Measurements from ENCODE around the gene SLC9A3. TPM values are rescaled to one million over a fixed set of nuclear protein-coding genes. Genes with fewer than 3 reads are reported as not detected.

SLC9A3 gene
- total RNA-seq, 1 experiment from 2014 or later = 0.85 TPM

DNA sequence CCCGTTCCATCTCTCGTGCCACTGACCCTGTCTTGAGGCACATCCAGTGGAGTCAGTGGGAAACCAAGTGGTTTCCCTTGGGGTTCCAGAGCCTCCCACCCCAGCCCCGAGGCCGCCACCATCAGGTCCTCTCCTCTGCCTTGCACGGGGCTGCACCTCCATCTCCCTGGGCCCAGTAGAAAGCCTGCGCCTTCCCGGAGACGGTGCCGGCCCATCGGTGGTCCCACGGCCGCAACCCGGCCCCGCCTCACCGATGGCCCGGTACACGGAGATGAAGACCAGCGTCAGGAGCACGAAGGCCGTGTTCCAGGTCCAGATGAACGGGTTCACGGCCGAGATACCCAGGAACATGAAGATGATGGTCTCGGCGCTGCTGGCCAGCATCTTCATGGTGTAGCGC, 41.2 kb downstream of the SLC9A3 start:
- H3K4me3 Mint-ChIP-seq = no peak overlapping the region
- WGBS (ENCODE audit: extremely low coverage, insufficient read length, low lambda C conversion rate) = no CpG with 5 or more reads among the region's 26 CpGs
- no peaks in the 10 kb centered on the region for H3K4me1 ChIP-seq (ENCODE audit: insufficient read depth, low read length)

More for the DNA sequence above, 41.2 kb downstream of the SLC9A3 start:
- H3K23me2 ChIP-seq (ENCODE audit: insufficient read length, low read depth, low read length, poor library complexity, severe bottlenecking) = no peaks in the 10 kb centered on the region
- Mint-ChIP-seq H3K27me3 (ENCODE audit: low read depth) (peaks cover 8% of the 10 kb centered on the region), H3K4me1 (no peaks in the 10 kb centered on the region; a peak in 1 of 4 replicates), H3K27ac (no peak overlapping the region), H3K36me3 (ENCODE audit: insufficient read depth in 1 of 3, low read depth in 3 of 3) (no peaks in the 10 kb centered on the region), H3K9me3 (no peaks in the 10 kb centered on the region)
- no peaks in the 10 kb centered on the region for H3K79me2 ChIP-seq (ENCODE audit: insufficient read depth, low read length)
- H3K14ac ChIP-seq (ENCODE audit: insufficient read depth, low read length) = no peak overlapping the region
- no peaks in the 10 kb centered on the region for H3K79me1 ChIP-seq (ENCODE audit: insufficient read depth, low read depth, low read length, poor library complexity, severe bottlenecking)
- no peak overlapping the region for H4K91ac ChIP-seq (ENCODE audit: insufficient read length, low read depth, low read length)
- H3K56ac ChIP-seq (ENCODE audit: insufficient read length, low read depth, low read length) = no peak overlapping the region
- H2BK12ac ChIP-seq (ENCODE audit: insufficient read length, low read depth, low read length) = no peak overlapping the region
- no peak for TF ChIP-seq CTCF (conservative IDR thresholded peaks at IDR 0.05)
- no peak overlapping the region for H3K9ac ChIP-seq (ENCODE audit: extremely low read depth, insufficient read length, low read length)
- H2AFZ ChIP-seq (ENCODE audit: low read length) = no peak overlapping the region
- no peak overlapping the region for H3T11ph ChIP-seq (ENCODE audit: low read length)
- H2BK5ac ChIP-seq (ENCODE audit: insufficient read length, low read length) = no peak overlapping the region
- no peak overlapping the region for H4K8ac ChIP-seq (replicated peaks; ENCODE audit: insufficient read length, low read depth, low read length)
- no peak overlapping the region for H3K4ac ChIP-seq (ENCODE audit: low read depth, low read length)
- H3K27ac ChIP-seq (ENCODE audit: insufficient read length, low read depth, low read length) = no peak overlapping the region
- no peak overlapping the region for H2BK120ac ChIP-seq (ENCODE audit: low read depth, low read length, poor library complexity, severe bottlenecking)
- H3K9me3 ChIP-seq (ENCODE audit: control insufficient read depth, low read depth, low read length) = no peaks in the 10 kb centered on the region
- no peaks in the 10 kb centered on the region for H3K27me3 ChIP-seq (ENCODE audit: insufficient read depth, low read length)
- H4K20me1 ChIP-seq (ENCODE audit: control insufficient read depth, insufficient read depth, insufficient read length) = no peaks in the 10 kb centered on the region
- DNase-seq = no peak
- H2BK20ac ChIP-seq (ENCODE audit: low read depth, low read length, poor library complexity, severe bottlenecking) = no peak overlapping the region
- H2BK15ac ChIP-seq (ENCODE audit: low read depth, low read length) = no peak overlapping the region
- H3K23ac ChIP-seq (ENCODE audit: insufficient read length, low read depth, low read length) = no peak overlapping the region
- no peak overlapping the region for H3K4me2 ChIP-seq (ENCODE audit: insufficient read depth, insufficient read length, low read length)
- H2AK5ac ChIP-seq (ENCODE audit: insufficient read length, low read length) = no peak overlapping the region
- no peak overlapping the region for H4K5ac ChIP-seq (ENCODE audit: insufficient read length, low read depth, low read length)
- H3K18ac ChIP-seq (ENCODE audit: insufficient read length, low read depth, low read length) = no peak overlapping the region

Measured in H9 (cell line).